HG02885 (cell line): ENCODE data around the gene SLC44A4.

ENCODE experiments used
- ATAC-seq: cut with Tn5 transposase; IDR thresholded peaks from one replicate; pipeline ENCODE4 v1.9.1; 2021; ENCODE audit warnings: mild to moderate bottlenecking; ENCODE audit not compliant: unreplicated experiment, poor library complexity

Gene SLC44A4

GRCh38 chr6:31814677-31815024 lies 64.1 kb downstream of the SLC44A4 start:
- no peak for ATAC-seq

- ATAC-seq: no peak
Observed at GRCh38 chr6:31813465-31813849, 65.3 kb downstream of the SLC44A4 start.
